Ascending aorta (tissue), 2 donors: ENCODE results near the gene CHCHD3. TPM values are rescaled to one million over a fixed set of nuclear protein-coding genes. Genes with fewer than 3 reads are reported as not detected.

Experiments used
- DNase-seq, 2 donors: peaks; one replicate each; pipeline ENCODE4 v3.0.0-alpha.2; 2019; ENCODE audit warnings: low spot score in 2 of 2
- H3K27ac ChIP-seq, 2 donors: fragments of 200-600 bp; sonication (generic); one replicate each; pipeline ENCODE4 v1.5.1; 2016 to 2017; ENCODE audit warnings: mild to moderate bottlenecking in 1 of 2
- H3K27me3 ChIP-seq: fragments of 200-600 bp; sonication (generic); one replicate; pipeline ENCODE4 v1.5.1; 2017
- H3K36me3 ChIP-seq, 2 donors: fragments of 200-600 bp; sonication (generic); one replicate each; pipeline ENCODE4 v1.5.1; 2016
- H3K4me1 ChIP-seq, 2 donors: fragments of 200-600 bp; sonication (generic); one replicate each; pipeline ENCODE4 v1.5.1; 2016 to 2017; ENCODE audit warnings: mild to moderate bottlenecking in 1 of 2
- H3K4me3 ChIP-seq, 2 donors: fragments of 200-600 bp; sonication (generic); one replicate each; pipeline ENCODE4 v1.5.1; 2016 to 2017; ENCODE audit warnings: mild to moderate bottlenecking in 1 of 2
- H3K9me3 ChIP-seq, 2 donors: fragments of 200-600 bp; sonication (generic); one replicate each; pipeline ENCODE4 v1.5.1; 2016
- CTCF ChIP-seq, 3 experiments: fragments of 200-600 bp in 2 of 3; fragments of 450-650 bp in 1 of 3; sonication (generic) in 2 of 3; IDR thresholded peaks; one replicate each; pipeline ENCODE4 v1.5.1; 2016 to 2019; ENCODE audit warnings: antibody characterized with exemption in 3 of 3, mild to moderate bottlenecking in 1 of 3, moderate library complexity in 1 of 3
- intact Hi-C: fragments of 100-400 bp; cut with DNase I; formaldehyde crosslinking; loops from one replicate; pipeline ENCODE4 v1.15.1; 2023
- total RNA-seq: library from RNA; depleted of rRNA; stranded (reverse); fragments of >200 nt; gene quantifications from one replicate; pipeline ENCODE4 v1.1.0, GENCODE V29; 2016

The CHCHD3 gene
- total RNA-seq, 1 donor from 2014 or later = 26.2 TPM

- Histone ChIP-seq H3K27ac (peak overlapping the region; percentile 11 to 13), H3K9me3 (no peaks in the 10 kb centered on the region), H3K4me1 (peaks cover 3 to 18% of the 10 kb centered on the region in 2 donors), H3K27me3 (no peaks in the 10 kb centered on the region), H3K4me3 (no peak overlapping the region), H3K36me3 (no peaks in the 10 kb centered on the region)
- DNase-seq = no peak
- no peak for TF ChIP-seq CTCF (IDR thresholded peaks at IDR 0.05)
- intact Hi-C loops = no loop called here
Measured at GRCh38 chr7:133056370-133057238, 25.3 kb downstream of the CHCHD3 start.

GRCh38 chr7:133054162-133054840 lies 27.6 kb downstream of the CHCHD3 start:
- Histone ChIP-seq H3K36me3 (no peaks in the 10 kb centered on the region), H3K9me3 (no peaks in the 10 kb centered on the region), H3K4me1 (peaks cover 3 to 29% of the 10 kb centered on the region in 2 donors), H3K4me3 (no peak overlapping the region), H3K27ac (peak overlapping the region; percentile 80 to 82), H3K27me3 (no peaks in the 10 kb centered on the region)
- intact Hi-C loops = loop anchor here (5.0 kb wide), 1 partner anchor 57 kb away; no protein-coding TSS in a partner anchor
- no peak for DNase-seq
- no peak for TF ChIP-seq CTCF (IDR thresholded peaks at IDR 0.05)

GRCh38 chr7:133053321-133053891 lies 28.5 kb downstream of the CHCHD3 start:
- no peaks in the 10 kb centered on the region for H3K36me3 ChIP-seq
- no peaks in the 10 kb centered on the region for H3K9me3 ChIP-seq
- H3K27me3 ChIP-seq = no peaks in the 10 kb centered on the region
- H3K27ac ChIP-seq = peak overlapping the region; percentile 80 to 82
- intact Hi-C loops = loop anchor here (1.0 to 5.0 kb wide), 2 partner anchors 29 to 56 kb away; partner anchors contain the start of gene CHCHD3
- peak overlapping the region in 1 of 2 donors; percentile 33 for H3K4me3 ChIP-seq
- no peak for TF ChIP-seq CTCF (IDR thresholded peaks at IDR 0.05)
- H3K4me1 ChIP-seq = peaks cover 3 to 29% of the 10 kb centered on the region in 2 donors
- DNase-seq = peak in 1 of 2 donors; percentile 83

GRCh38 chr7:133052826-133053225 lies 29.1 kb downstream of the CHCHD3 start:
- Histone ChIP-seq H3K27me3 (no peaks in the 10 kb centered on the region), H3K36me3 (no peaks in the 10 kb centered on the region), H3K27ac (peak overlapping the region; percentile 80 to 82), H3K9me3 (no peaks in the 10 kb centered on the region), H3K4me1 (peaks cover 3 to 29% of the 10 kb centered on the region in 2 donors), H3K4me3 (peak overlapping the region in 1 of 2 donors; percentile 33)
- no peak for DNase-seq
- intact Hi-C loops = loop anchor here (1.0 to 5.0 kb wide), 2 partner anchors 29 to 56 kb away; partner anchors contain the start of gene CHCHD3
- no peak for TF ChIP-seq CTCF (IDR thresholded peaks at IDR 0.05)

- intact Hi-C loops = loop anchor here (5.0 kb wide), 1 partner anchor 55 kb away; no protein-coding TSS in a partner anchor
- H3K4me1 ChIP-seq = peaks cover 3 to 29% of the 10 kb centered on the region in 2 donors
Measured at GRCh38 chr7:133052401-133052756, 29.5 kb downstream of the CHCHD3 start.

More at GRCh38 chr7:133052401-133052756, 29.5 kb downstream of the CHCHD3 start:
- Histone ChIP-seq H3K27ac (peak overlapping the region; percentile 80 to 82), H3K27me3 (no peaks in the 10 kb centered on the region), H3K9me3 (no peaks in the 10 kb centered on the region), H3K4me3 (no peak overlapping the region), H3K36me3 (no peaks in the 10 kb centered on the region)
- DNase-seq = no peak
- no peak for TF ChIP-seq CTCF (IDR thresholded peaks at IDR 0.05)
